Astrocyte of the spinal cord (primary cell): ENCODE data around the gene MYO7B.

Source experiments
- DNase-seq: peaks from one replicate; pipeline ENCODE4 v3.0.0; 2011; ENCODE audit warnings: low read depth, low spot score
- H3K4me3 ChIP-seq: 2 replicates; pipeline ENCODE4 v1.5.1; 2011; ENCODE audit warnings: low read depth, mild to moderate bottlenecking, low read length, moderate library complexity
- in situ Hi-C: cut with HindIII; loops from 2 replicates; pipeline ENCODE4 v1.10.0; 2017; ENCODE audit warnings: low sequenced_read_pairs
- TF ChIP-seq, protein P1 (sequence below): IDR thresholded peaks from 2 replicates; pipeline ENCODE4 v1.5.1; 2012; ENCODE audit warnings: low read depth, mild to moderate bottlenecking, low read length, inconsistent platforms

The MYO7B gene

DNA sequence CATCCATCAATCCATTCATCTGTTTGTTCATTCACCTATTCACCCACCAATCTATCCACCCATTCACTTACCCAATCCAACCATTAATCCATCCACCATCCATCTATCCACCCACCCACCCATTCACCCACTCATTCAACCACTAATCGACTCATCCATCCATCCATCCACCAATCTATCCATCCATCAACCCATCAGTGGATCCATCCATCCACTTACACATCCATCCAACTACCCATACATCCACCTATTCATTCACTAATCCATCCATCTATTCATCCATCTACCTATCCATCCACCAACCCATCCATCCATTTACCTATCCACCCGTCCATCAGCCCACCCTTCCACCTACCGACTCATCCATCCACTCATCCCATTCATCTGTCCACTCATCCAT is 11.3 kb downstream of the MYO7B start:
- in situ Hi-C loops = no loop called here
- no peak overlapping the region for H3K4me3 ChIP-seq
- no peak for DNase-seq
- TF ChIP-seq, protein P1, sequence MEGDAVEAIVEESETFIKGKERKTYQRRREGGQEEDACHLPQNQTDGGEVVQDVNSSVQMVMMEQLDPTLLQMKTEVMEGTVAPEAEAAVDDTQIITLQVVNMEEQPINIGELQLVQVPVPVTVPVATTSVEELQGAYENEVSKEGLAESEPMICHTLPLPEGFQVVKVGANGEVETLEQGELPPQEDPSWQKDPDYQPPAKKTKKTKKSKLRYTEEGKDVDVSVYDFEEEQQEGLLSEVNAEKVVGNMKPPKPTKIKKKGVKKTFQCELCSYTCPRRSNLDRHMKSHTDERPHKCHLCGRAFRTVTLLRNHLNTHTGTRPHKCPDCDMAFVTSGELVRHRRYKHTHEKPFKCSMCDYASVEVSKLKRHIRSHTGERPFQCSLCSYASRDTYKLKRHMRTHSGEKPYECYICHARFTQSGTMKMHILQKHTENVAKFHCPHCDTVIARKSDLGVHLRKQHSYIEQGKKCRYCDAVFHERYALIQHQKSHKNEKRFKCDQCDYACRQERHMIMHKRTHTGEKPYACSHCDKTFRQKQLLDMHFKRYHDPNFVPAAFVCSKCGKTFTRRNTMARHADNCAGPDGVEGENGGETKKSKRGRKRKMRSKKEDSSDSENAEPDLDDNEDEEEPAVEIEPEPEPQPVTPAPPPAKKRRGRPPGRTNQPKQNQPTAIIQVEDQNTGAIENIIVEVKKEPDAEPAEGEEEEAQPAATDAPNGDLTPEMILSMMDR = no peak

DNA sequence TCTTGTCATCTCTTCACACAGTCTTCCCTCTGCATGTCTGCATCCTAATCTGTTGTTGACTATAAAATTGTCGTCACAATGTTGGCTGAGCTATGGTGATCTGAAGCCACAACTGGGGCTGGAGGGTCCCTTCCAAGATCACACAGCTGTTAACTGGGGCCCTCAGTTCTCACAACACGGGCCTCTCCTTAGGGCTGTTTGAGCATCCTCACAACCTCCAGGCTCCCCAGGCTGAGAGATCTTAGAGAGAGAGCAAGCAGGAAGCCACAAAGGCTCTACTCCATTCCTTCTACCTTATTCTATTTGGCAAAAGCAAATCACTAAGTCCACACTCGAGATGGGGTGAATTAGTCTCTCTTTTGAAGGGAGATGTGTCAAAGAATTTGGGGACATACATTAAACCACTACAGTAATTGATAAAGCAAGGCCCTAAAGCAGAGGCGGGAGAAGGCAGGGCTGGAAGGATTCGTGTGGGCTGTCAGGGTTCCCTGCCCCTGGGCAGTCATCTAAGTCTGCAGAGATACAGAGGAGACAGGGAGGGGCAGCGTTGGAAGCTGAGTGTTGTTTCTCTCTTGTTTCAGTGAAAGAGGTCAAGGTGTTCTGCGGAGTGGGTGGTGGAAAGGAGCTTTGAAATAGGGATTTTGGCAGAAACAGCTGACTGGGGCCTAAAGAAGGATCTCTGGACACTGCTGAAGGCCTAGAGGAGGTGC is 15.9 kb downstream of the MYO7B start:
- DNase-seq = no peak
- in situ Hi-C loops = no loop called here
- no peak overlapping the region for H3K4me3 ChIP-seq
- TF ChIP-seq, protein P1 = no peak

GRCh38 chr2:127552336-127552735 is 16.9 kb downstream of the MYO7B start:
- TF ChIP-seq, protein P1 = no peak
- H3K4me3 ChIP-seq = no peak overlapping the region
- DNase-seq = no peak
- in situ Hi-C loops = no loop called here

DNA sequence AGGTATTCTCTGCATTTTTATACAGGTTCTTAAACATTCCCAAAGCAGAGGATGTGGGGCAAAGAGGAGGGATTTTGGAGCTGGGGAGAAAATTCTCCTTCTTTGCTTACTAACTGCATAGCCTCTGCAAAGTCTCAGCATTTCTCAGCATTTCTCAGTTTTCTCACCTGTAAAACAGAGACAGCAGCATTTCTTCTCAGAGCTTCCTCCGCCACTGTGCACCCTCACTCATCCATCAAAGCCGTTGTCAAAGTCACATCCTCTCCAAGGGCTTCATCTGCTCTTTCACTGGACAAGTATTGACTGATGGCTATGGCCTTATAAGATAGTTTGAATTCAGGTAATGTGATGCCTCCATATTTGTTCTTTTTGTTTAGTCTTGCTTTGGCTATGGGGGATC is 17.4 kb downstream of the MYO7B start:
- H3K4me3 ChIP-seq = no peak overlapping the region
- in situ Hi-C loops = no loop called here
- DNase-seq = no peak
- TF ChIP-seq, protein P1 = no peak

DNA sequence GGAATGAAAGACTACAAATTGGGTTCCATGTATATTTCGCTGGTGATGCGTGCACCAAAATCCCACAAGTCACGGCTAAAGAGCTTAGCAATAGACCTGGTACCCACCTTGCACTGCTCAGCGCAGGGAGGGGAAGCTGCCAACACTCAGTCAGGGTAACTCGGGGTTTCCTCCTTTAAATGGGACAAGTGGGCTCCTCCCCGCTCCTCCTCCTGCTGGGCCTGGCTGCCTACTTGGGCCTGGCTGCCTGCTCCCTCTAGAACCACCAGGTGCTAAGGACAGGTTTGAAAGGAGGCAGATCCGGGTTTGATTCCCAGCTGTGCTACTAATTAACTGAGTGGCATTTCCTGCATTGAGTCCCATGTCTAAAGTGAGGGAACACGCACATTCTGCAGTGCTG is 23.4 kb downstream of the MYO7B start:
- TF ChIP-seq, protein P1 = no peak
- no peak overlapping the region for H3K4me3 ChIP-seq
- in situ Hi-C loops = no loop called here
- no peak for DNase-seq

DNA sequence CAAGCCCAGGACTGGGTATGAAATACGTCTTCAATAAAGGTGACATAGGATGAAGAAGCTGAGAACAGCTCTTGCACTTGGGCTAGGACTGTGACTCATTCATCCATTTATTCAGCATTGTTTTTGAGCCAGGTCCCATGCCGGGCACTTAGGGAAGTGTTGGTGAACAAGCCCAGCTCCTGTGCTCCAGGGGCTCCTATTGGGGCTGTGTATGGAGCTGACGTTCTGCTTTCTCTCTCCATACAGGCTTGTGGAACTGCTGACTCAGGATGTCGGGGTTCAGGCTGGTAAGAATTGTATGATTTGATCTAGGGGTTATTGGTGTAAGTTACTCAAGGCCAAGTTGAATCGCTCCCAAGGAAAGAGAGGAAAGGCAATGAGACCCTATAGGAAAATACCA is 24.0 kb downstream of the MYO7B start:
- TF ChIP-seq, protein P1 = no peak
- no peak overlapping the region for H3K4me3 ChIP-seq
- in situ Hi-C loops = no loop called here
- no peak for DNase-seq
